WTC11 (cell line): ENCODE data around the gene RBX1. TPM values are rescaled to one million over a fixed set of nuclear protein-coding genes. Genes with fewer than 3 reads are reported as not detected.
A peak's percentile ranks its signal among the peaks of the same experiment; 100 is the strongest.

ENCODE experiments used
- ATAC-seq: fragments of 200-7000 bp; cut with Tn5 transposase; 2 replicates; pipeline ENCODE4 v1.10.0; 2021; ENCODE audit warnings: mild to moderate bottlenecking, moderate library complexity
- CTCF ChIA-PET: fragments of 300-600 bp; sonication (Branson Sonifier 250); formaldehyde crosslinking; loops from one replicate; lab custom pipeline; 2021; ENCODE audit warnings: antibody characterized with exemption; lab: Charles Lee
- POLR2A ChIA-PET: fragments of 350-600 bp; sonication (Branson Sonifier 250); formaldehyde crosslinking; loops from one replicate; lab custom pipeline; 2021; ENCODE audit warnings: antibody characterized with exemption; lab: Charles Lee
- DNase-seq: peaks from one replicate; pipeline ENCODE4 v3.0.0; 2021; ENCODE audit warnings: low spot score
- H3K27ac Mint-ChIP-seq: 2 replicates; pipeline ENCODE4 v1.8.0; 2021; ENCODE audit warnings: mixed read lengths
- H3K27me3 Mint-ChIP-seq: 2 replicates; pipeline ENCODE4 v1.8.0; 2021; ENCODE audit warnings: low read depth, mild to moderate bottlenecking, moderate library complexity, mixed read lengths
- H3K36me3 Mint-ChIP-seq: 2 replicates; pipeline ENCODE4 v1.8.0; 2021; ENCODE audit warnings: mixed read lengths
- H3K4me1 Mint-ChIP-seq: 2 replicates; pipeline ENCODE4 v1.8.0; 2022; ENCODE audit warnings: mixed read lengths
- H3K4me3 Mint-ChIP-seq: 2 replicates; pipeline ENCODE4 v1.8.0; 2021; ENCODE audit warnings: mild to moderate bottlenecking, moderate library complexity, mixed read lengths
- H3K9me3 Mint-ChIP-seq: 2 replicates; pipeline ENCODE4 v1.8.0; 2021; ENCODE audit warnings: mixed read lengths
- CDX4 ChIP-seq: fragments of 250-450 bp; sonication (Bioruptor Pico); IDR thresholded peaks from 2 replicates; pipeline ENCODE4 v1.9.0; 2021; ENCODE audit warnings: moderate library complexity, mild to moderate bottlenecking, inconsistent platforms, borderline replicate concordance
- CREB1 ChIP-seq: sonication (generic); formaldehyde crosslinking; IDR thresholded peaks from 2 replicates; pipeline ENCODE4 v1.8.0; 2023; ENCODE audit warnings: mild to moderate bottlenecking, missing genetic modification reagents
- CTCF ChIP-seq: fragments of 200-600 bp; IDR thresholded peaks from 2 replicates; pipeline ENCODE4 v1.8.0; 2022; ENCODE audit warnings: antibody characterized with exemption
- ERG ChIP-seq: fragments of 250-450 bp; sonication (Bioruptor Pico); IDR thresholded peaks from 2 replicates; pipeline ENCODE4 v1.8.0; 2021; ENCODE audit warnings: mild to moderate bottlenecking
- FOXJ3 ChIP-seq: sonication (generic); formaldehyde crosslinking; IDR thresholded peaks from 2 replicates; pipeline ENCODE4 v1.9.0; 2021; ENCODE audit warnings: missing genetic modification reagents, mild to moderate bottlenecking, borderline replicate concordance
- GRHL2 ChIP-seq: fragments of 250-450 bp; sonication (Bioruptor Pico); IDR thresholded peaks from 2 replicates; pipeline ENCODE4 v1.8.0; 2022; ENCODE audit warnings: mild to moderate bottlenecking, moderate library complexity; ENCODE audit not compliant: insufficient replicate concordance, severe bottlenecking
- GTF2I ChIP-seq: fragments of 250-450 bp; sonication (Bioruptor Pico); conservative IDR thresholded peaks from 2 replicates; pipeline ENCODE4 v1.4.0; 2021; ENCODE audit warnings: mild to moderate bottlenecking
- JUN ChIP-seq: sonication (generic); formaldehyde crosslinking; IDR thresholded peaks from 2 replicates; pipeline ENCODE4 v1.8.0; 2023; ENCODE audit warnings: mild to moderate bottlenecking, missing genetic modification reagents
- MYBL2 ChIP-seq: sonication (generic); formaldehyde crosslinking; IDR thresholded peaks from 2 replicates; pipeline ENCODE4 v1.8.1; 2023; ENCODE audit warnings: mild to moderate bottlenecking, moderate library complexity, missing genetic modification reagents
- NR1H2 ChIP-seq: sonication (generic); formaldehyde crosslinking; IDR thresholded peaks from 2 replicates; pipeline ENCODE4 v1.9.0; 2021; ENCODE audit warnings: mild to moderate bottlenecking, moderate library complexity, missing genetic modification reagents
- OVOL2 ChIP-seq: fragments of 250-450 bp; sonication (Bioruptor Pico); IDR thresholded peaks from 2 replicates; pipeline ENCODE4 v1.9.0; 2021; ENCODE audit warnings: mild to moderate bottlenecking, borderline replicate concordance
- PRDM15 ChIP-seq: sonication (generic); formaldehyde crosslinking; IDR thresholded peaks from 2 replicates; pipeline ENCODE4 v1.8.0; 2022; ENCODE audit warnings: missing genetic modification reagents
- PREB ChIP-seq: sonication (generic); formaldehyde crosslinking; IDR thresholded peaks from 2 replicates; pipeline ENCODE4 v1.8.1; 2022; ENCODE audit warnings: mild to moderate bottlenecking, missing genetic modification reagents, moderate library complexity, borderline replicate concordance
- RELA ChIP-seq: sonication (generic); formaldehyde crosslinking; IDR thresholded peaks from 2 replicates; pipeline ENCODE4 v1.8.1; 2022; ENCODE audit warnings: missing genetic modification reagents, mild to moderate bottlenecking, borderline replicate concordance
- RORB ChIP-seq: fragments of 250-450 bp; sonication (Bioruptor Pico); IDR thresholded peaks from 2 replicates; pipeline ENCODE4 v1.9.0; 2021; ENCODE audit warnings: mild to moderate bottlenecking
- SMAD3 ChIP-seq: sonication (generic); formaldehyde crosslinking; IDR thresholded peaks from 2 replicates; pipeline ENCODE4 v1.8.0; 2022; ENCODE audit warnings: missing genetic modification reagents, mild to moderate bottlenecking, borderline replicate concordance
- SOX15 ChIP-seq: fragments of 250-450 bp; sonication (Bioruptor Pico); IDR thresholded peaks from 2 replicates; pipeline ENCODE4 v1.9.0; 2021; ENCODE audit warnings: mild to moderate bottlenecking
- TEAD1 ChIP-seq: sonication (generic); formaldehyde crosslinking; IDR thresholded peaks from 2 replicates; pipeline ENCODE4 v1.8.0; 2022; ENCODE audit warnings: mild to moderate bottlenecking, missing genetic modification reagents
- TP53 ChIP-seq: sonication (generic); formaldehyde crosslinking; IDR thresholded peaks from 2 replicates; pipeline ENCODE4 v1.8.1; 2023; ENCODE audit warnings: mild to moderate bottlenecking, missing genetic modification reagents
- USF1 ChIP-seq: sonication (generic); formaldehyde crosslinking; IDR thresholded peaks from 2 replicates; pipeline ENCODE4 v1.8.0; 2022; ENCODE audit warnings: mild to moderate bottlenecking, missing genetic modification reagents
- ZBTB43 ChIP-seq: sonication (generic); formaldehyde crosslinking; IDR thresholded peaks from 2 replicates; pipeline ENCODE4 v1.8.1; 2023; ENCODE audit warnings: mild to moderate bottlenecking, missing genetic modification reagents
- ZNF121 ChIP-seq: sonication (generic); formaldehyde crosslinking; IDR thresholded peaks from 2 replicates; pipeline ENCODE4 v1.8.0; 2023; ENCODE audit warnings: missing genetic modification reagents
- ZNF232 ChIP-seq: sonication (generic); formaldehyde crosslinking; IDR thresholded peaks from 2 replicates; pipeline ENCODE4 v1.8.0; 2022; ENCODE audit warnings: mild to moderate bottlenecking, missing genetic modification reagents
- ZNF263 ChIP-seq: sonication (generic); formaldehyde crosslinking; IDR thresholded peaks from 2 replicates; pipeline ENCODE4 v1.8.1; 2022; ENCODE audit warnings: low read depth, mild to moderate bottlenecking, moderate library complexity, missing genetic modification reagents
- ZNF671 ChIP-seq: fragments of 250-450 bp; sonication (Bioruptor Pico); IDR thresholded peaks from 2 replicates; pipeline ENCODE4 v1.8.0; 2021; ENCODE audit warnings: mild to moderate bottlenecking
- total RNA-seq: library from RNA; stranded (reverse); gene quantifications from 3 replicates; pipeline ENCODE4 v1.2.3, GENCODE V29; 2021

Gene RBX1
- total RNA-seq, 1 experiment from 2014 or later = 70.8 TPM

GRCh38 chr22:40966726-40967085 lies 15.5 kb downstream of the RBX1 start:
- CTCF ChIA-PET = interaction anchor here (1.1 kb wide), 1 partner anchor 271 kb away, joined by 3 read pairs; no protein-coding TSS in a partner anchor
- Mint-ChIP-seq H3K36me3 (peaks cover 58% of the 10 kb centered on the region), H3K4me3 (no peak overlapping the region), H3K9me3 (no peaks in the 10 kb centered on the region), H3K27me3 (no peaks in the 10 kb centered on the region), H3K4me1 (no peaks in the 10 kb centered on the region), H3K27ac (0 out of 2 replicates have a peak overlapping the region, but pooled peaks have one; percentile 3)
- no peak for DNase-seq
- ATAC-seq = no peak
- POLR2A ChIA-PET = no interaction called here
- TF ChIP-seq GTF2I (CRISPR knock-in tag) (no peak), SOX15 (CRISPR knock-in tag) (no peak), ERG (CRISPR knock-in tag) (no peak), ZNF121 (CRISPR knock-in tag) (no peak), GRHL2 (no peak), CREB1 (no peak), SMAD3 (CRISPR knock-in tag) (no peak), MYBL2 (CRISPR knock-in tag) (no peak), OVOL2 (no peak), CDX4 (CRISPR knock-in tag) (no peak), RORB (CRISPR knock-in tag) (no peak), ZNF671 (no peak), PREB (CRISPR knock-in tag) (no peak), ZNF263 (CRISPR knock-in tag) (no peak), ZNF232 (CRISPR knock-in tag) (no peak), USF1 (CRISPR knock-in tag) (no peak), ZBTB43 (no peak), RELA (CRISPR knock-in tag) (no peak), NR1H2 (CRISPR knock-in tag) (no peak)

- Mint-ChIP-seq H3K27ac (0 out of 2 replicates have a peak overlapping the region, but pooled peaks have one; percentile 3), H3K36me3 (peaks cover 57% of the 10 kb centered on the region), H3K4me3 (no peak overlapping the region), H3K27me3 (no peaks in the 10 kb centered on the region), H3K4me1 (no peaks in the 10 kb centered on the region), H3K9me3 (no peaks in the 10 kb centered on the region)
- no peak for ATAC-seq
- CTCF ChIA-PET = no interaction called here
- POLR2A ChIA-PET = interaction anchor here (0.6 kb wide), 1 partner anchor 397 kb away, joined by 12 read pairs; no protein-coding TSS in a partner anchor
- DNase-seq = no peak
- TF ChIP-seq PRDM15 (CRISPR knock-in tag) (no peak), TEAD1 (CRISPR knock-in tag) (no peak), FOXJ3 (CRISPR knock-in tag) (no peak), CTCF (no peak), TP53 (CRISPR knock-in tag) (no peak), JUN (CRISPR knock-in tag) (no peak)
Observed at GRCh38 chr22:40967111-40967760, 16.1 kb downstream of the RBX1 start.
